Tibial artery (tissue), 4 donors: ENCODE data around the gene FANCF.
"Not testable (repeated sequence)": the region's sequence is repeated elsewhere in the genome, so short reads cannot be mapped to it uniquely, and the experiment has no call there.

ENCODE experiments used
- DNase-seq, 2 donors: peaks; one replicate each; pipeline ENCODE4 v3.0.0-alpha.2; 2019
- H3K27ac ChIP-seq, 2 donors: fragments of 200-600 bp; sonication (generic) in 1 of 2; 1 replicate in 1 of 2; 2 replicates in 1 of 2; pipeline ENCODE4 v1.5.1; 2018 to 2019; ENCODE audit warnings: mild to moderate bottlenecking in 1 of 2
- H3K27me3 ChIP-seq, 2 donors: fragments of 200-600 bp; sonication (generic) in 1 of 2; one replicate each; pipeline versions ENCODE4 v1.5.1 to v1.6.0; 2016 to 2019
- H3K36me3 ChIP-seq, 3 donors: fragments of 200-600 bp; sonication (generic) in 2 of 3; one replicate each; pipeline ENCODE4 v1.5.1; 2016 to 2019; ENCODE audit warnings: mild to moderate bottlenecking in 2 of 3
- H3K4me1 ChIP-seq, 4 donors: fragments of 200-600 bp; sonication (generic) in 2 of 4; 1 replicate in 3 of 4; 2 replicates in 1 of 4; pipeline ENCODE4 v1.5.1; 2016 to 2019
- H3K4me3 ChIP-seq, 2 donors: fragments of 200-600 bp; sonication (generic) in 1 of 2; 1 replicate in 1 of 2; 2 replicates in 1 of 2; pipeline ENCODE4 v1.5.1; 2018 to 2019; ENCODE audit warnings: mild to moderate bottlenecking in 2 of 2
- H3K9me3 ChIP-seq, 3 donors: fragments of 200-600 bp; sonication (generic) in 1 of 3; one replicate each; pipeline ENCODE4 v1.5.1; 2016 to 2019
- CTCF ChIP-seq, 2 experiments: fragments of 200-600 bp in 1 of 2; fragments of 450-650 bp in 1 of 2; IDR thresholded peaks; one replicate each; pipeline ENCODE4 v1.5.1; 2017 to 2019; ENCODE audit warnings: antibody characterized with exemption in 2 of 2, mild to moderate bottlenecking in 1 of 2, moderate library complexity in 1 of 2
- intact Hi-C: fragments of 100-400 bp; cut with DNase I; formaldehyde crosslinking; loops from one replicate; pipeline ENCODE4 v1.15.0; 2023; ENCODE audit warnings: low total_unique reads

The FANCF gene

GRCh38 chr11:22656130-22656529 is 30.5 kb upstream of the FANCF start:
- Histone ChIP-seq H3K4me3 (no peak overlapping the region), H3K27me3 (no peaks in the 10 kb centered on the region), H3K27ac (no peak overlapping the region), H3K4me1 (no peaks in the 10 kb centered on the region), H3K36me3 (no peaks in the 10 kb centered on the region), H3K9me3 (no peaks in the 10 kb centered on the region)
- TF ChIP-seq CTCF (IDR thresholded peaks at IDR 0.05): no peak
- DNase-seq: no peak
- intact Hi-C loops: no loop called here

GRCh38 chr11:22652346-22652745 is 26.7 kb upstream of the FANCF start:
- H3K27ac ChIP-seq, H3K36me3 ChIP-seq, H3K4me1 ChIP-seq, H3K4me3 ChIP-seq, H3K27me3 ChIP-seq, DNase-seq, intact Hi-C loops, H3K9me3 ChIP-seq: not testable (repeated sequence)

GRCh38 chr11:22641559-22641958 is 15.9 kb upstream of the FANCF start:
- Histone ChIP-seq H3K36me3 (no peaks in the 10 kb centered on the region), H3K27me3 (no peaks in the 10 kb centered on the region), H3K27ac (no peak overlapping the region), H3K9me3 (no peaks in the 10 kb centered on the region), H3K4me1 (no peaks in the 10 kb centered on the region), H3K4me3 (no peak overlapping the region)
- no peak for TF ChIP-seq CTCF (IDR thresholded peaks at IDR 0.05)
- no peak for DNase-seq
- intact Hi-C loops: no loop called here

- Histone ChIP-seq H3K36me3 (no peaks in the 10 kb centered on the region), H3K9me3 (no peaks in the 10 kb centered on the region), H3K4me1 (no peaks in the 10 kb centered on the region), H3K27me3 (no peaks in the 10 kb centered on the region), H3K27ac (no peak overlapping the region), H3K4me3 (no peak overlapping the region)
- no peak for TF ChIP-seq CTCF (IDR thresholded peaks at IDR 0.05)
- intact Hi-C loops: no loop called here
- no peak for DNase-seq
Observed at GRCh38 chr11:22640862-22641261, 15.2 kb upstream of the FANCF start.

GRCh38 chr11:22635689-22636088 is 10.1 kb upstream of the FANCF start:
- H3K9me3 ChIP-seq: no peaks in the 10 kb centered on the region
- H3K4me3 ChIP-seq: no peak overlapping the region
- no peak for DNase-seq
- no peaks in the 10 kb centered on the region for H3K36me3 ChIP-seq
- TF ChIP-seq CTCF (IDR thresholded peaks at IDR 0.05): no peak
- no peak overlapping the region for H3K27ac ChIP-seq
- intact Hi-C loops: no loop called here
- H3K27me3 ChIP-seq: no peaks in the 10 kb centered on the region
- H3K4me1 ChIP-seq: no peaks in the 10 kb centered on the region

- Histone ChIP-seq H3K27me3 (no peaks in the 10 kb centered on the region), H3K36me3 (no peaks in the 10 kb centered on the region), H3K9me3 (no peaks in the 10 kb centered on the region), H3K4me1 (no peaks in the 10 kb centered on the region), H3K27ac (no peak overlapping the region), H3K4me3 (no peak overlapping the region)
- no peak for TF ChIP-seq CTCF (IDR thresholded peaks at IDR 0.05)
- intact Hi-C loops: no loop called here
- no peak for DNase-seq
Observed at GRCh38 chr11:22634897-22635629, 9.4 kb upstream of the FANCF start.
